Islet of Langerhans (tissue), 1 donor: ENCODE results near the gene RPS29.
"Not testable (repeated sequence)": the region's sequence is repeated elsewhere in the genome, so short reads cannot be mapped to it uniquely, and the experiment has no call there.

Experiments
- FAIRE-seq: peaks from one replicate; lab custom pipeline; 2011; peaks lifted over from hg19 to GRCh38; lab: Jason Lieb, UNC

RPS29 gene

GRCh38 chr14:49598189-49598484, 12.0 kb upstream of the RPS29 start:
- no peak for FAIRE-seq

GRCh38 chr14:49594347-49595091, 8.3 kb upstream of the RPS29 start:
- no peak for FAIRE-seq

GRCh38 chr14:49593016-49593415, 6.8 kb upstream of the RPS29 start:
- FAIRE-seq: no peak

- FAIRE-seq: no peak
Observed at GRCh38 chr14:49589387-49589786, 3.2 kb upstream of the RPS29 start.

- peak; percentile 84 for FAIRE-seq
Observed at GRCh38 chr14:49586673-49587460, 687 bp upstream of the RPS29 start.

GRCh38 chr14:49584981-49585640, 1.1 kb downstream of the RPS29 start:
- not testable (repeated sequence) for FAIRE-seq

- FAIRE-seq: no peak
Observed at GRCh38 chr14:49584058-49584457, 2.1 kb downstream of the RPS29 start.

GRCh38 chr14:49583629-49584028, 2.6 kb downstream of the RPS29 start:
- no peak for FAIRE-seq

GRCh38 chr14:49582113-49582977, 3.8 kb downstream of the RPS29 start:
- no peak for FAIRE-seq

GRCh38 chr14:49581209-49582112, 4.7 kb downstream of the RPS29 start:
- FAIRE-seq: no peak

GRCh38 chr14:49579841-49580240, 6.3 kb downstream of the RPS29 start:
- FAIRE-seq: no peak

- FAIRE-seq: no peak
Observed at GRCh38 chr14:49578141-49578540, 8.0 kb downstream of the RPS29 start.

GRCh38 chr14:49574038-49574437, 12.1 kb downstream of the RPS29 start:
- no peak for FAIRE-seq

GRCh38 chr14:49569281-49569680, 16.9 kb downstream of the RPS29 start:
- no peak for FAIRE-seq

GRCh38 chr14:49566714-49567113, 19.5 kb downstream of the RPS29 start:
- FAIRE-seq: no peak

GRCh38 chr14:49559979-49560768, 26.0 kb downstream of the RPS29 start:
- no peak for FAIRE-seq

GRCh38 chr14:49553892-49554291, 32.3 kb downstream of the RPS29 start:
- FAIRE-seq: no peak

- FAIRE-seq: no peak
Observed at GRCh38 chr14:49553106-49553505, 33.1 kb downstream of the RPS29 start.

- FAIRE-seq: no peak
Observed at GRCh38 chr14:49551569-49551968, 34.6 kb downstream of the RPS29 start.
